Measurements from ENCODE around the gene BCAN.

Gene BCAN

DNA sequence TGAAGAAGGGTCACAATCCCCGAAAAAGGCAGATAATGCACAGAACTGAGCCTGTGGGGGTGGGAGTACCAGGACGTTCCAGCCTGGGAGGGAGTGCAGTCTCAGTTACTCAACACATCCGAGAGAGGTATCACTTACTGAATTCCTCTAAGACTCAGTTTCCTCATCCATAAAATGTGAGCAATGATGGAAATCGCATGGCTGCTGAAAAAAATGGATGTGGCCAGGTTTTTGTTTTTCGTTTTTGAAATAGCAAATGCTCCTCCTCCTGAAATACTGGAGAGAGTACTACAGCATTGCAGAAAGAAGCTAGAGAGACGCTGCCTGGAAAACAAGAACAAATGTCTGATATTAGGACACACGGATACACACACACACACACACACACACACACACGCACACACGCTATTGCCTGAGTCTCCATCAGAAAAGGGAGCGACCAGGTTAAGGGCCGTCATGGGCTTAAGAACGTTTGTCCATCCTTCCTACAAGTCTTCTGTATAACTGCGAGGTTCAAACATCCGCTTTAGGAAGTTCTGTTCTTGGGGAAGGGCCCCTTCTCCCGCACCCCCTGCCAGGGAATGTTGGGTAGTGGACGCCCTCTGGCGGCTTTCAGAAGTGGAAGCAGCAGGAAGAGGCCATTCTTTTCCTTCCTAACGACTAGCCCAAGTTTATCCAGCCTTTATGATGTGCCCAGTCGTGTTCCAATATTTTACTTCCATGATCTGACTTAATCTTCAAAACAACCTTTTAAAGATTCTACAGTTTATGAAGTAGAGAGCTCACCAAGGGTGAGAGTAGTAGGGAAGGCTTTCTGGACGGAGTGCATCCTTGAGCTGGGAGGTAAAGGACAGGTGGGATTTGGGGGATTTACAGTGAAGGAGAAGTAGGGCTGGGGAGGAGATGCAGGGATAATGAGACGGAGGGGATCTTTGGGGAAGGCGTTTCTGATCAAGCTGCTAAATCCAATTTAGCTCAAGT is 36.0 kb downstream of the BCAN start:
- no peak overlapping the region for H3K4me3 ChIP-seq (ENCODE audit: low read depth, low read length)
- no peak for DNase-seq (ENCODE audit: low read depth)
- TF ChIP-seq, protein P1, sequence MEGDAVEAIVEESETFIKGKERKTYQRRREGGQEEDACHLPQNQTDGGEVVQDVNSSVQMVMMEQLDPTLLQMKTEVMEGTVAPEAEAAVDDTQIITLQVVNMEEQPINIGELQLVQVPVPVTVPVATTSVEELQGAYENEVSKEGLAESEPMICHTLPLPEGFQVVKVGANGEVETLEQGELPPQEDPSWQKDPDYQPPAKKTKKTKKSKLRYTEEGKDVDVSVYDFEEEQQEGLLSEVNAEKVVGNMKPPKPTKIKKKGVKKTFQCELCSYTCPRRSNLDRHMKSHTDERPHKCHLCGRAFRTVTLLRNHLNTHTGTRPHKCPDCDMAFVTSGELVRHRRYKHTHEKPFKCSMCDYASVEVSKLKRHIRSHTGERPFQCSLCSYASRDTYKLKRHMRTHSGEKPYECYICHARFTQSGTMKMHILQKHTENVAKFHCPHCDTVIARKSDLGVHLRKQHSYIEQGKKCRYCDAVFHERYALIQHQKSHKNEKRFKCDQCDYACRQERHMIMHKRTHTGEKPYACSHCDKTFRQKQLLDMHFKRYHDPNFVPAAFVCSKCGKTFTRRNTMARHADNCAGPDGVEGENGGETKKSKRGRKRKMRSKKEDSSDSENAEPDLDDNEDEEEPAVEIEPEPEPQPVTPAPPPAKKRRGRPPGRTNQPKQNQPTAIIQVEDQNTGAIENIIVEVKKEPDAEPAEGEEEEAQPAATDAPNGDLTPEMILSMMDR (IDR thresholded peaks at IDR 0.05; ENCODE audit: low read depth, low read length, missing control alignments), result peak; percentile 82

DNA sequence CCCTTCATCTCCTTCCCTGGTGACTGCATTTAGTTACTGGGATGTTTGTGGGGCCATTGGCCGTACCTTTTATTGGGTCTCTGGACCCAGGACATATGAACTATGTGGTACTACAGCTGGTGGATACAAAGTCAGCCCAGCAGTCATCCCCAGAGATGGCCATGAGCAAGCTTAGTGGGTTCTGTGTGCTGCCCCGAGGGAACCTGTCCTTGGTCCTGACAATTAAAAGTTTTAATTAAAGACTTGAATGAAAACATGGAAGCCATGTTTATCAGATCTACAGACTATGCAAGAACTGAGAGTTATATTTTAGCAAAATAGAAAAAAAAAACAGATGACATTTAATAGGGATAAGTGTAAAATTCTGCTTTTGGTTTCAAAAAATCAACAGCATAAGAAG is 38.1 kb downstream of the BCAN start:
- H3K4me3 ChIP-seq (ENCODE audit: low read depth, low read length), result no peak overlapping the region
- no peak for DNase-seq (ENCODE audit: low read depth)
- TF ChIP-seq, protein P1 (IDR thresholded peaks at IDR 0.05; ENCODE audit: low read depth, low read length, missing control alignments), result no peak

DNA sequence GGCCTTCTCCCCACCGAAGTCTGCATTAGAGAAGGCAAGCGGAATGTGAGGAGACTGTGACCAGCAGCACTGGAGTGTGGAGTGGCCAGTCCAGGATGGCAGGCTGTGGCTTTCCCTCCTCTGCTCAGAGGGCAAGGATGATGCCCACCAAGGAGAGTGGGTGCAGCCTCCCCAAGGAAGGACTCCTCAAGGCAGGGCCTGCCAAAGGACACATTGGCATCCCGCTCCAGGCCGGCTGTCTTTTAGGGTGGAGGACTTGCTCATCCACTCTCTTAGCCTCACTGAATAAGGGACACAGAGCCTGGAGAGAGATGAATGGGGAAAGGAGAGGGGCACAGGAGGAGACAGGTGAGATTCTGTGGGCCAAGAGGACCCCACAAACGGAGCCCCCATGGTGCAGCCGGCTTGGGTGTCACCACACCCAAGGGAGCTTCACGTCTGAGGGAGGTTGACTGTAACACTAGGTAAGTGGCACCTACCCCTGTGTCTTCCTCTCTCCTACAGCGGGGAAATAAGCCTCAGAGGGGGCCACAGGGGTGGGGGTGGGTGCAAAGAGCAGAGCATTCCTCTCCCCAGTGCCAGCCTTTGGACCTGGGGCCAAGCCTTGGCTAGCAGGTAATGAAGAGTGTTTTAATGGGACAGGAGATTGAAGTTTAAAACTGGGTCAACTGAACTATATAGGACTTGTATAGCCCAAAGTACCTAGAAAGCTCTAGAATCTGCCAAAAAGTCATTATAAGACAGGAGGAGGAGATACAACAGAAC is 39.5 kb downstream of the BCAN start:
- no peak for DNase-seq (ENCODE audit: low read depth)
- no peak overlapping the region for H3K4me3 ChIP-seq (ENCODE audit: low read depth, low read length)
- TF ChIP-seq, protein P1 (IDR thresholded peaks at IDR 0.05; ENCODE audit: low read depth, low read length, missing control alignments), result no peak

DNA sequence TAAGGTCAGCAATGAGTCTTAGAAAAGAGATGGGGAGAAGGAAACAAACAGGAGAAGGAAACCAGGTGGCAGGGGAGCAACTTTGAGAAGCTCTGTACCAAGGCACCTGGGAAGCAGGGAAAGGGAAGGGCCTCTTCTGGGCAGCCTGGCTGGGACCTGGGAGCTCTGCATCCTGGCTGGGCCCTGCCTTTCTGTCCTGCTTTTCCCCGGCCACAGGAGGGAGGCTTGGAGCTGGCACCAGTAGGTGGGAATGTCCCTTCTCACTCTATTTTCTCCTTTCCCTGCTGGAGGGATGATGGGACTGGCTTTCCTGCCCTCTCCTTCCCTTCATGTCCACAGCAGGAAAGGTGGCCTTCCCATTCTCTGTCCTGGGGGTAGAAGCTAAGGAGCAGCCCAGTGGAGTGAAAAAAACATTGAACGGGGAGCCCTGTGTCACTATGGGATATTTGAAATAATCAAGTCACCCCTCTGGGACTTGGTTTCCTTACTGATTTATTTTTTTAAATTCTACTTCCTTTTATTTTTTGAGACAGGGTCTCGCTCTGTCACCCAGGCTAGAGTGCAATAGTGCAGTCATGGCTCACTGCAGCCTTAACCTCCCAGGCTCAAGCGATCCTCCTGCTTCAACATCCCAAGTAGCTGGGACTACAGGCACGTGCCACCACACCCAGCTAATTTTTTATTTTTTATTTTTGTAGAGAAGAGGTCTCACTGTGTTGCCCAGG is 40.4 kb downstream of the BCAN start:
- H3K4me3 ChIP-seq (ENCODE audit: low read depth, low read length), result no peak overlapping the region
- no peak for DNase-seq (ENCODE audit: low read depth)
- TF ChIP-seq, protein P1 (IDR thresholded peaks at IDR 0.05; ENCODE audit: low read depth, low read length, missing control alignments), result no peak

DNA sequence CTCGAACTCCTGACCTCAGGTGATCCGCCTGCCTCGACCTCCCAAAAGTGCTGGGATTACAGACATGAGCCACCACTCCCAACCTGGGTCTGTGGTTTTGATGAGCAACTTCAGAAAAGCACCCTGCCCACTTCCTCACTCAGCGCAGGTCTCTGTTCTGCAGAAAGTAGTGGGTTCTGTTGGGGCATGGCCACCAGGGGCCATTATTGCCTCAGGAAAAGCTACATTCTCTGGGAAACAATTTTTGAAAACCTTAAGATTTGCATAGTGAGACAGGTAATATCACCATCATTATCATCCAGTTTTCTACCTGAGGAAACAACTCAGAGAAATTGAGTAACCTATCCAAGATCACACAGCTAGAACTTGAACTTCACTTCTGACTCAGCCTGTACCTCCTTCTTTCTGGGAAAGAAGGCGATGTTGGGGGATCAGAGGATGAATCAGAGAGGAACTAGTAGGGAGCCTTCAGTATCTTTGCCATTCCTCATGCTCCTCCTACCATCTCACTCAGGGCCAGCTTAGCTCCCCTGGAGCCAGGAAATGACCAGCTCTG is 42.4 kb downstream of the BCAN start:
- no peak for DNase-seq (ENCODE audit: low read depth)
- H3K4me3 ChIP-seq (ENCODE audit: low read depth, low read length), result no peak overlapping the region
- TF ChIP-seq, protein P1 (IDR thresholded peaks at IDR 0.05; ENCODE audit: low read depth, low read length, missing control alignments), result no peak
